RWPE2 (cell line): ENCODE data around the gene MITD1.
"Not testable (repeated sequence)": the region's sequence is repeated elsewhere in the genome, so short reads cannot be mapped to it uniquely, and the experiment has no call there.

ENCODE experiments used
- ATAC-seq: fragments of 200-7000 bp; cut with Tn5 transposase; 3 replicates; pipeline ENCODE4 v1.9.1; 2021; ENCODE audit warnings: low read depth
- DNase-seq: peaks from one replicate; pipeline ENCODE4 v3.0.0-alpha.2; 2020; ENCODE audit warnings: low spot score
- H3K27ac ChIP-seq: fragments of 450-650 bp; 2 replicates; pipeline ENCODE4 v1.5.1; 2017; ENCODE audit warnings: mild to moderate bottlenecking; ENCODE audit not compliant: poor library complexity, severe bottlenecking
- H3K27me3 ChIP-seq: fragments of 250-450 bp; sonication (Bioruptor Pico); 2 replicates; pipeline ENCODE4 v1.5.1; 2021; ENCODE audit warnings: mild to moderate bottlenecking, moderate library complexity; ENCODE audit not compliant: insufficient read depth, poor library complexity, severe bottlenecking
- H3K36me3 ChIP-seq: fragments of 250-450 bp; sonication (Bioruptor Pico); 2 replicates; pipeline ENCODE4 v1.5.1; 2020; ENCODE audit warnings: low read depth, mild to moderate bottlenecking, moderate library complexity
- H3K4me1 ChIP-seq: fragments of 250-450 bp; sonication (Bioruptor Pico); 2 replicates; pipeline ENCODE4 v1.5.1; 2021; ENCODE audit warnings: mild to moderate bottlenecking, moderate library complexity; ENCODE audit not compliant: insufficient read depth, poor library complexity, severe bottlenecking
- H3K4me3 ChIP-seq: fragments of 250-450 bp; sonication (Bioruptor Pico); 2 replicates; pipeline ENCODE4 v1.5.1; 2021; ENCODE audit warnings: mild to moderate bottlenecking, moderate library complexity; ENCODE audit not compliant: severe bottlenecking
- H3K9me3 ChIP-seq: fragments of 250-450 bp; sonication (Bioruptor Pico); 2 replicates; pipeline ENCODE4 v1.5.1; 2021; ENCODE audit warnings: mild to moderate bottlenecking, moderate library complexity; ENCODE audit not compliant: severe bottlenecking
- TF ChIP-seq, protein P1 (sequence below): fragments of 450-650 bp; IDR thresholded peaks from one replicate; pipeline ENCODE4 v1.5.1; 2017; ENCODE audit warnings: mild to moderate bottlenecking, moderate library complexity; ENCODE audit not compliant: poor library complexity, severe bottlenecking

The MITD1 gene

DNA sequence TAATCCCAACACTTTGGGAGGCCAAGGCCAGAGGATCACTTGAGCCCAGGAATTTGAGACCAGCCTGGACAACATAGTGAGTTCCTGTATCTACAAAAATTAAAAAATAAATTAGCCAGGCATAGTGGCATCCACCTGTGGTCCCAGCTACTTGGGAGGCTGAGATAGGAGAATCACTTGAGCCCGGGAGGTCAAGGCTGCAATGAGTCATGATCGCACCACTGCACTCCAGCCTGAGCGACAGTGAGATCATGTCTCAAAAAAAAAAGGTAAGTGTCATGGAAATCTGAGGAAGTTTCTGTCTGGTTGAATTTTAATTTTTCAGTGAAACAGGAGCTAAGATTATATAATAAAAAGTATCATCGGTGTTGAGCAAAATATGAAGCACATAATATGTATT lies 41.9 kb downstream of the MITD1 start:
- H3K27ac ChIP-seq: no peak overlapping the region
- DNase-seq (no peak), ATAC-seq (no peak)
- H3K27me3 ChIP-seq: no peaks in the 10 kb centered on the region
- H3K4me1 ChIP-seq: peaks cover 3% of the 10 kb centered on the region
- TF ChIP-seq, protein P1, sequence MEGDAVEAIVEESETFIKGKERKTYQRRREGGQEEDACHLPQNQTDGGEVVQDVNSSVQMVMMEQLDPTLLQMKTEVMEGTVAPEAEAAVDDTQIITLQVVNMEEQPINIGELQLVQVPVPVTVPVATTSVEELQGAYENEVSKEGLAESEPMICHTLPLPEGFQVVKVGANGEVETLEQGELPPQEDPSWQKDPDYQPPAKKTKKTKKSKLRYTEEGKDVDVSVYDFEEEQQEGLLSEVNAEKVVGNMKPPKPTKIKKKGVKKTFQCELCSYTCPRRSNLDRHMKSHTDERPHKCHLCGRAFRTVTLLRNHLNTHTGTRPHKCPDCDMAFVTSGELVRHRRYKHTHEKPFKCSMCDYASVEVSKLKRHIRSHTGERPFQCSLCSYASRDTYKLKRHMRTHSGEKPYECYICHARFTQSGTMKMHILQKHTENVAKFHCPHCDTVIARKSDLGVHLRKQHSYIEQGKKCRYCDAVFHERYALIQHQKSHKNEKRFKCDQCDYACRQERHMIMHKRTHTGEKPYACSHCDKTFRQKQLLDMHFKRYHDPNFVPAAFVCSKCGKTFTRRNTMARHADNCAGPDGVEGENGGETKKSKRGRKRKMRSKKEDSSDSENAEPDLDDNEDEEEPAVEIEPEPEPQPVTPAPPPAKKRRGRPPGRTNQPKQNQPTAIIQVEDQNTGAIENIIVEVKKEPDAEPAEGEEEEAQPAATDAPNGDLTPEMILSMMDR: no peak
- peaks cover 3% of the 10 kb centered on the region for H3K9me3 ChIP-seq
- H3K4me3 ChIP-seq: no peak overlapping the region
- H3K36me3 ChIP-seq: no peaks in the 10 kb centered on the region

DNA sequence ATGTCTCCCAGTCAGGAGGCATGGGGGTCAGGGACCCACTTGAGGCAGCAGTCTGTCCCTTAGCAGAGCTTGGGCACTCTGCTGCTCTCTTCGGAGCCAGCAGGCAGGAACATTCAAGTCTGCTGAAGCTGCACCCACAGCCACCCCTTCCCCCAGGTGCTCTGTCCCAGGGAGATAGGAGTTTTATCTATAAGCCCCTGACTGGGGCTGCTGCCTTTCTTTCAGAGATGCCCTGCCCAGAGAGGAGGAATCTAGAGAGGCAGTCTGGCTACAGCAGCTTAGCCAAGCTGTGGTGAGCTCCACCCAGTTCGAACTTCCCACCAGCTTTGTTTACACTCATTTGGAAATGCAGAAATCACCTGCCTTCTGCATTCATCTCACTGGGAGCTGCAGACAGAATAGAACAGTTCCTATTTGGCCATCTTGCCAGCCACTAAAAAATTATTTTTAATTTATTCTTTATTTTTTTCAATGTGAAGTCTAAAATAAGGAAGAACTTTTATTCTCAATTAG lies 45.8 kb downstream of the MITD1 start:
- not testable (repeated sequence) for H3K36me3 ChIP-seq, ATAC-seq, H3K4me1 ChIP-seq, H3K27me3 ChIP-seq, H3K27ac ChIP-seq, H3K9me3 ChIP-seq, DNase-seq, H3K4me3 ChIP-seq

DNA sequence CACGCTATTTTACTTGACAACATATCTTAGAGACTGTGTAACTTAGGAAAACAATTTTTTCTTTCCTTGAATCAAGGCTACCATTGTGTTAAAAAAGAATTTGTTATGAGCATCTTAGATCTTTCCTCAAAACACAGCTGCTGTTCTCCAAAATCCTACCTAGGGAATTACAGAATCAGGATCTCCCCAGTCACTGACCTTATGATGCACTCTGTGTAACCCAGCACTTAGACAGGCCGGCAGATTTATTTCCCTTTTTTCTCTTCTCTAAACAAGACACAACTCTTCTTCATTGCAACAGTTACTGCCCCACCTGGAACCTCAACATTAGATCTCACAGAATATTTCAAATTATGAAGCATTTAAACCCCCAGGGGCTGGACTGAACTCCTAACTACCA lies 52.9 kb downstream of the MITD1 start:
- TF ChIP-seq, protein P1: no peak
- H3K4me1 ChIP-seq: no peaks in the 10 kb centered on the region

More for the DNA sequence above, 52.9 kb downstream of the MITD1 start:
- ATAC-seq (no peak), DNase-seq (no peak)
- Histone ChIP-seq H3K9me3 (peaks cover 3% of the 10 kb centered on the region), H3K27ac (no peak overlapping the region), H3K36me3 (peaks cover 4% of the 10 kb centered on the region; the same call in 1 of the 2 replicates), H3K4me3 (no peak overlapping the region), H3K27me3 (no peaks in the 10 kb centered on the region)
